ENCODE measurements around the gene VKORC1L1.
"Not testable (repeated sequence)": the region's sequence is repeated elsewhere in the genome, so short reads cannot be mapped to it uniquely, and the experiment has no call there.

Gene VKORC1L1

GRCh38 chr7:65978891-65979582, 106.2 kb downstream of the VKORC1L1 start:
- no peak for DNase-seq (ENCODE audit: low spot score)

DNA sequence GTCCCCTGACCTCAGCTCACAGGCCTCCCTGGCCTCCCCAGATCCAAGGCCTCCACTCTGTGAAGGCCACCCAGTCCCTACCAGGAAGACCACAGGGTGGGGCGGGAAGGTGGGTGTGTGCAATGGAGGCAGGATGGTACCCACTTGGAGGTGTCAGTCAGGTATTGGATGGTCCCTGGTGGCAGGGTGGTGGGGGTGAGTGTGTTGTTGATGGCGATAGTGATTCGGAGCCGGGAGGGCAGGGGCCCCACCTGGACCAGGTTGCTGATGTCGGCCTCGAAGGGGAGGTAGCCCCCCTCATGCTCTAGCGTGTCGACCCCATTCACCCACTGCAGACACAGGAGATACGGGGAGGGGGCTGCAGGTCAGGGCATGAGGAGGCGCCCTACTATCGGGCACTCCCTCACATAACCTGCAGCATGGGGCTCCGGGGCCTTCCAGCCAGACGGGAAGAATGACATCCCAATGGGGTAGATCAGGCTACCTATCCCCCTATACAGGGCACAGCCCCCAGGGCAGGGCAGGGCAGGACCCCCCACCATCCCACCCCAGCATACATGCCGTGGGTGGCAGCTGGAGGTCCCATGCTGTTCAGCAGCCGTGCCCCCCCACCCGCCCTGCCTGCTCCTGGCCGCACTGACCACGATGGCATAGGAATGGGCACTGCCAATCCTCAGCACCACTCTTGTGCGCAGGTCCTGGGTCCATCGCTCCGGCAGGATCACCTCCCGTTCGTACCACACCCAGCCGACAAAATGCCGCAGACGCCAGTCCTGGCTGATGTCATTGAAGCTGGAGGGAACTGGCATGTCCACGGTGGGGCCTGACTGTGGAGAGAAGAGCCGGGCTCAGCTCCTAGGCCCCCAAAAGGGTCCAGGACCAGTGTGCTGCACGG, 107.0 kb downstream of the VKORC1L1 start:
- no peak for DNase-seq (ENCODE audit: low spot score)

GRCh38 chr7:65980478-65981250, 107.8 kb downstream of the VKORC1L1 start:
- peak; percentile 29 for DNase-seq (ENCODE audit: low spot score)

DNA sequence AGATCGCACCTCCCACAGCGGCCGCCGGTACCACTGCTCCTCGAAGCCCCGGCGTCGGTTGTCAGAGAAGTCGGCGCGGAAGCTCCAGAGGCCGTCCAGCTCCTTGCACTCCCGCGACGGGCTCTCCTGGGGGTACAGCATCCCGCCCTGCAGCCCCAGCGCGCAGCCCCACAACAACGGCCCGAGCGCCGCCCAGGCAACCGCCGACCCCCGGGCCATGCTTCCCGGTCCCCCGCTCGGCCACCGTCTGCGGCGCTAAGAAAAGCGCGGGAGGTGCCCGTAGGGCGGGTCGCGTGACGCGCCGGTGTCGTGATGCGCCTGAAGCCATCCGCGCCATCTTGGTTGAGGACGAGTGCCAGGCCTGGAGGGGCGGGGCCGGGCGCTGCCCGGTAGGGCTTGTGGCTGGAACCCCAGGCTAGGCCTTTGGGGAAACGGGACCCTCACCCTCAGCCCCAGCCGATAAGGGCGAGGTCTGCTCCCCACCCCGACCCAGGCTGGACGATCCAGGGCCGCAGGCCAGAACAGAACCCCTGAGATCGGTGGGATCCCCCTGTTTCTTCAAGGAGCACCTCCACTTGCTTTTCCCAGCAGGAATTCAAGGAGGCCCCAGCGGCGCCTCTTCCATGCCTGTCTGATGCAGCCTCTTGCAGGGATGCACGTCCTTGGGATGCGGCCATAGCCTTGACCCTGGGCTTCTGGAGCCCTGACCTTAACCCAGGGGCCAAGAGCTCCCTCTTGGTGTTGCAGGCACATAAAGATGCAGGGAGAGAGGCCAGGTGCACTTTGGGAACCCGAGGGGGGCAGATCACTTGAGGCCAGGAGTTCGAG, 109.3 kb downstream of the VKORC1L1 start, which contains the start of gene GUSB:
GUSB (minus strand) TSS at position 249 of the 828 bp plus-strand sequence; CDS start at position 219, 30 bp downstream.
- peak; percentile 98 for DNase-seq (ENCODE audit: low spot score)

DNA sequence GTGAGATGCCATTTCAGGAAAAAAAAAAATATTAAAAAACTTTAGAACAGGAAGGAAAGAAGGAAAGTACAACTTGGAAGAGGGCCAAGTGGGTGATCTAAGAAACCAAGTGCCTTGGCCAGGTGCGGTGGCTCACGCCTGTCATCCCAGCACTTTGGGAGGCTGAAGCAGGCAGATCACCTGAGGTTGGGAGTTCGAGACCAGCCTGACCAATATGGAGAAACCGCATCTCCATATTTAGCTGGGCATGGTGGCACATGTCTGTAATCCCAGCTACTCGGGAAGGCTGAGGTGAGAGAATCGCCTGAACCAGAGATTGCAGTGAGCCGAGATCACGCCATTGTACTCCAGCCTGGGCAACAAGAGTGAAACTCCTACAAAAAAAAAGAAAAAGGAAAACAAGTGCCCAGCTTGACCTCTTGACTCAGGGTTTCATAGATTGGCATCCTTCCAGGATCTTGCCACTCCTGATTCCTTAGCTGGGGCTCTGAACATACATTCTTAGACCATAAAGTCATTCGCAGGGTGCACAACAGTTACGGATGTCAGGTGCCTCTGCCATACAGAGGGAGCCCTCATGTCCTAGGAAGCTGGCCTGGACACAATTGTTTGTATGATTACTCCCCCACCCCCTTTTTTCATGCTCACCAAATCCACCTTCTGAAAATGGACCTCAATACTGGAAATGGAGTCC, 111.2 kb downstream of the VKORC1L1 start:
- no peak for DNase-seq (ENCODE audit: low spot score)

- DNase-seq (ENCODE audit: low spot score), result no peak
Observed at GRCh38 chr7:65988084-65988483, 115.2 kb downstream of the VKORC1L1 start.

DNA sequence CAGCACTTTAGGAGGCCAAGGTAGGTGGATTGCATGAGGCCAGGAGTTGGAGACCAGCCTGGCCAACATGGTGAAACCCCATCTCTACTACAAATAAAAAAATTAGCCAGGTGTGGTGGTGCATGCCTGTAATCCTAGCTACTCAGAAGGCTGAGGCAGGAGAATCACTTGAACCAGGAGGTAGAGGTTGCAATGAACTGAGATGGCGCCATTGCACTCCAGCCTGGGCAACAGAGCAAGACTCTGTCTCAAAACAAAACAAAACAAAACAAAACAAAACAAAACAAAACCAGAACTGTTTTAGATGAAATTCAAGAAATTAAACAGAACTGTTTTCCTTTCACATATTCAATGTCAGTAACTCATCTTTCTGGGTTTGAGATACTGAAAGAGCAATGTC, 115.6 kb downstream of the VKORC1L1 start:
- DNase-seq (ENCODE audit: low spot score), result not testable (repeated sequence)

DNA sequence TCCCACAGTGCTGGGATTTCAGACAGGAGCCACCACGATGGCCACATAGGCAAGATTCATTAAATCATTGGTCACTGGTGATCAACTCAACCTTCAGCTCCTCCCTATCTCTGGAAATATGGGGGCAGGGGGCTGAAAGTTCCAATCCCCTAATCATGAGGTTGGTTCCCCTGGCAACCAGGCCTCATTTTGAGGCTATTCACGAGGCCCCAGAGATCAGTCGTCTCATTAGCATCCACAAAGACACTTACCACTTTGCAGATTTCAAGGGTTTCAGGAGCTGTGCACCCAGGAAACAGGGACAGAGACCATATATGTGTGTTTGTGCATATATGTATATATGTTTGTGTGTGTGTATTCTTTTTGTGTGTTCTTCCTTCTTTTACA, 116.8 kb downstream of the VKORC1L1 start:
- DNase-seq (ENCODE audit: low spot score), result no peak

DNA sequence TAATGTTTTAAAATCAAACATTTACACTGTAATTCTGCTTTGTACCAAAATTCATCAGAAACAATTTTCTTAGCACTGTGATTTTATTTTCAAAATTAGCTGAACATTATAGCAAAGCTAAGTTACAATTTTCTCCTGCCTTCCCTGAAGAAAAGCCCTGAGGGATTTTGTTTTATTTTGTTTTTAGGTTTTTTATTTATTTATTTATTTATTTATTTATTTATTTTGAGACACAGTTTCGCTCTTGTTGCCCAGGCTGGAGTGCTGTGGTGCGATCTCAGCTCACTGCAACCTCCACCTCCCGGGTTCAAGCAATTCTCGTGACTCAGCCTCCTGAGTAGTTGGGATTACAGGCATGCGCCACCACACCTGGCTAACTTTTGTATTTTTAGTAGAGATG, 119.0 kb downstream of the VKORC1L1 start:
- DNase-seq (ENCODE audit: low spot score), result not testable (repeated sequence)

- DNase-seq (ENCODE audit: low spot score), result no peak
Observed at GRCh38 chr7:65992526-65992925, 119.7 kb downstream of the VKORC1L1 start.

DNA sequence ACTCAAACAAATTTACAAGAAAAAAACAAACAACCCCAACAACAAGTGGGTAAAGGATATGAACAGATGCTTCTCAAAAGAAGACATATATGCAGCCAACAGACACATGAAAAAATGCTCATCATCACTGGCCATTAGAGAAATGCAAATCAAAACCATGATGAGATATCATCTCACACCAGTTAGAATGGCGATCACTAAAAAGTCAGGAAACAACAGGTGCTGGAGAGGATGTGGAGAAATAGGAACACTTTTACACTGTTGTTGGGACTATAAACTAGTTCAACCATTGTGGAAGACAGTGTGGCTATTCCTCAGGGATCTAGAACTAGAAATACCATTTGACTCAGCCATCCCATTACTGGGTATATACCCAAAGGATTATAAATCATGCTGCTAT, 122.1 kb downstream of the VKORC1L1 start:
- not testable (repeated sequence) for DNase-seq (ENCODE audit: low spot score)

DNA sequence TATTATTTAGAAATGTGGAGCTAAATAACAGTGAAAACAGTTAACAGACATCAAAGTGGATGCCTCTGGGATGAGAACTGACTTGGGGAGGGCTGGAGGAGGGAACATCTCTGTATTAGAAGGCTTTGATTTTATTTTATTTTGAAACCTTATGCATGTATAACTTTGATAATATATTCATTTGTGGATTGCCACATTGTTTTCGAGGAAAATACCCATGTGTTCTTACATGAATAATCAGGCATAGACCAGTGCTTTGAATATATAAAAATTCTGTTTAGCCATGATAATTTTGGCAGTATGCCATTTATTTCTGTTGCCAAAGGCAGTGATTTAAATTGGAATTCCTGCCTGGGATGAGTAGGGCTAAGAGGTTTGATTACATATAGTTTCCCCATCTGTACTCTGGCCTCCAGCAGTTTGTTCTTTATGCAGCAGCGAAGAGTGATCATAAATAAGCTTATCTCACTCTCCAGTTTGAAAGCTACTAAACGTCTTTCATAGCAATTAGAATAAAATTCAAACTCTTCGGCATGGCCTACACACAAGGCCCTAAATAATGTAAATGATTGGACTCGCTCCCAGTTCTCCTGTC, 128.0 kb downstream of the VKORC1L1 start:
- not testable (repeated sequence) for DNase-seq (ENCODE audit: low spot score)

DNA sequence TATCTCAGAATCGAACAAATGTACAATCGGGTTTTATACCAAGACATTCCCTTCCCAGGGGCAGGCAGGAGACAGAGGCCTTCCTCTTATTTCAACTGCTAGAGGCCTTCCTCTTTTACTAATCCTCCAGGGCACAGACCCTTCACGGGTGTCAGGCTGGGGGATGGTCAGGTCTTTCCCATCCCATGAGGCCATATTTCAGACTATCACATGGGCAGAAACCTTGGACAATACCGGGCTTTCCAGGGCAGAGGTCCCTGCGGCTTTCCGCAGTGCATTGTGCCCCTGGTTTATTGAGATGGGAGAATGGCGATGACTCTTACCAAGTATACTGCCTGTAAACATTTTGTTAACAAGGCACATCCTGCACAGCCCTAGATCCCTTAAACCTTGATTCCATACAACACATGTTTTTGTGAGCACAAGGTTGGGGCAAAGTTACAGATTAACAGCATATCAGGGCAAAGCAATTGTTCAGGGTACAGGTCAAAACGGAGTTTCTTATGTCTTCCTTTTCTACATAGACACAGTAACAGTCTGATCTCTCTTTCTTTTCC, 132.3 kb downstream of the VKORC1L1 start:
- not testable (repeated sequence) for DNase-seq (ENCODE audit: low spot score)

GRCh38 chr7:66007232-66007631, 134.4 kb downstream of the VKORC1L1 start:
- DNase-seq (ENCODE audit: low spot score), result no peak

Measured in AG20443 (cell line).